ENCODE data around the gene CEP63.
A peak's percentile ranks its signal among the peaks of the same experiment; 100 is the strongest.
"Not testable (repeated sequence)": the region's sequence is repeated elsewhere in the genome, so short reads cannot be mapped to it uniquely, and the experiment has no call there.

Gene CEP63

DNA sequence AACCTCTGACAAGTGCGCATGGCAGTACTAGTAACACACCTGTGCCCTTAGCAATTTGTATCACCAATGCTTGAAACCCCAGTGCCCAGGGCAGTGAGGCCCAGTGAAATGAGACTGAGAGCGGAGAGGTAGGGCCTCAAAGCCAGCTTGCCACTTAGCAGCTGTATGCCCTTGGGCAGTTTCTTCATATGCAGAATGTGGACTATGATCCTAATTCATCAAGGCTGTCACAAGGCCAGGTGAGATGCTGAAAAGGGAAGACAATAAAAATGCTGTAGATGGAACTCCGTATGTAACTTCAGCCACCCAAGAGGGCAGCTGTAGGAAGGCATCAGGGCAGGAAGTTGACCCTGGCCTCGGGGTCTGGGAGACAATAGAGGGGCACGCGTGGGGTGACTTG is 90.6 kb downstream of the CEP63 start:
- no peak for DNase-seq (ENCODE audit: low read depth in 2 of 2)

- DNase-seq (ENCODE audit: low read depth in 2 of 2): no peak
These were observed 91.0 kb downstream of the CEP63 start for GRCh38 chr3:134576831-134577230.

DNA sequence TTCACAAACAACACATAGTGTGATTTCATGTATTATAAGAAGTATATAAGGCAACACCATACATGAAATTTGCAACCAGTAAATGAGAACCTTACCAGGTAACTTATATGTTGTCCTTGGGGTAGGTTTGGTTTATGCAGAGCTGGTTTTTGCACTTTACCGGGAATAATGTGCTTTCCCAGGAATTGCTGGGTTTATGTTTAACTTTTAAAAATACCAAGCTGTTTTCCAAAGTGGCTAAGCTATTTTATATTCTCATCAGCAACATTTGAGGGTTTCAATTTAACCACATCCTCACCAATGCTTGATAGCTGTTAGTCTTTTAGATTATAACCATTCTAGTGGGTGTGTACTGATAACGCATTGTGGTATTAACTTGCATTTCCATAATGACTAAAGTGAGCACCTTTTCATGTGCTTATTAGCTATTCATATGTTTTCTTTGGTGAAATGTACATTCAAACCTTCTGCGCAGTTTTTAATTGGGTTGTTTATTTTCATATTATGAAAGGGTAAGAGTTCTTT is 93.3 kb downstream of the CEP63 start:
- no peak for DNase-seq (ENCODE audit: low read depth in 2 of 2)

GRCh38 chr3:134590766-134591165 is 104.9 kb downstream of the CEP63 start:
- no peak for DNase-seq (ENCODE audit: low read depth in 2 of 2)

DNA sequence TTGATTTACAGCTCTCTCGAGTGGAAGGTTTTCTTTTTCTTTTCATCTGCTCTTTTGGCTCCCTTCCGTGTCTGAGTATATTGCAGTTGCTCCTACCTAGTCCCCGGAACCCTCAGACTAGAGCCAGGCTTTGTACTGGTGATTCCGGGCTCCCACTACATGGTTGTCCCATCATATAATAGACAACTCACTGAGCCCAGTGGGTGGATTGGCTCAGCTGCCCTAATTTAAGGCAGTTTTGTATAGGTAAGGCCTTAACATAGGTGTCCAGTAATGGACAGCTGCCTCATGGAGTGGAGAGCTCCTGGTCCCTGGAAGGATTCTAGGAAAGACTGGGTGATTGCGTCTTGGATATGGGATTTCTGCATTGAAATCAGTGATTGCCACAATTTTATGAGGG is 106.9 kb downstream of the CEP63 start:
- no peak for DNase-seq (ENCODE audit: low read depth in 2 of 2)

DNA sequence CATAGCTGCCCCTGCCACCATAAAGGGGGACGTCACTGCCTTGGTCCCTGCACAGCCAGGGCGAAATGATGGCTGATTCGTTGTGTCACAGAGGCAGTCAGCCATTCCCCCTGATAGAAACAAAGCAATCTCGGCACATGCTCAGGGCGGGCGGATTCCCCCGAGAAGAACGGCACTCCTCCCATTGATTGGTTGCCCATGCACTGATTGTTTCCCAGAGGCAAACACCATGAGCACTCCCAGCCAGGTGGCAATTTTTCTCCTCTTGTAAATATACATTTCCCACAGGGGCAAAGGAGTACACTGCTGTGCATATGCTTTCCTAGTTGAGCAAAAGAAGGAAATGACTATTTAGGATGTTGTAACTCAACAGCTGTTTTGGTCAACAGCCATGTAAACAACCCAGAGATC is 108.5 kb downstream of the CEP63 start:
- no peak for DNase-seq (ENCODE audit: low read depth in 2 of 2)

DNA sequence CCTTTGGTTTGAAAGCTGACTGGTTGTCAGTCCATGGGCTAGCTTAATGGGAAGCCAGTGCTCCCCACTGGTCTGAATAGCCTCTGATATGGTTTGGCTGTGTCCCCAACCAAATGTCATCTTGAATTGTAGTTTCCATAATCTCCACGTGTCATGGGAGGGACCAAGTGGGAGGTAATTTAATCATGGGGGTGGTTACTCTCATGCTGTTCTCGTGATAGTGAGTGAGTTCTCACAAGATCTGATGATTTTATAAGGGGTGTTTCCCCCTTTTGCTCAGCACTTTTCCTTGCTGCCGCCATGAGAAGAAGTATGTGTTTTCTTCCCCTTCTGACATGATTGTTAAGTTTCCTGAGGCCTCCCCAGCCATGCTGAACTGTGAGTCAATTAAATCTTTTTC is 109.1 kb downstream of the CEP63 start:
- DNase-seq (ENCODE audit: low read depth in 2 of 2): not testable (repeated sequence)

GRCh38 chr3:134597390-134597970 is 111.6 kb downstream of the CEP63 start:
- DNase-seq (ENCODE audit: low read depth in 2 of 2): no peak

GRCh38 chr3:134598763-134599545 is 113.1 kb downstream of the CEP63 start:
- no peak for DNase-seq (ENCODE audit: low read depth in 2 of 2)

DNA sequence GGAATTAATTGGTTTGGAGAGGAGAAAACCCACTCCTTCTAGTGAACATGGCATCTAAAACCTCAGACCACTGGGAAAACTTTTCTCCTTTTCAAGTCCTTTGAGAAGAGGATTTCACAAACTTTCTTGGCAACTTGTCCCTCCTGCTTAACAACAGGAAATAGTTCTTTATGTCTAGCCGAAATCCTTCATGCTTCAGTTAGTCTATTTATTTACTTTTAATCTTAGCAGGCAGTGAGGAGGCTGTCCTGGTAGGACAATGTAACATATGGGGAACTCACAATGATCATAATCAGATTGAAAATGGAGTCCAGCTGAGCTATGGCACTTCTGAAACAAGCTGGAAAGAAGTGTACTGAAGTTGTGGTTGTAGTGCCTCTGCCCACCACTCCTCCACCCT is 114.3 kb downstream of the CEP63 start:
- DNase-seq (ENCODE audit: low read depth in 2 of 2): no peak

DNA sequence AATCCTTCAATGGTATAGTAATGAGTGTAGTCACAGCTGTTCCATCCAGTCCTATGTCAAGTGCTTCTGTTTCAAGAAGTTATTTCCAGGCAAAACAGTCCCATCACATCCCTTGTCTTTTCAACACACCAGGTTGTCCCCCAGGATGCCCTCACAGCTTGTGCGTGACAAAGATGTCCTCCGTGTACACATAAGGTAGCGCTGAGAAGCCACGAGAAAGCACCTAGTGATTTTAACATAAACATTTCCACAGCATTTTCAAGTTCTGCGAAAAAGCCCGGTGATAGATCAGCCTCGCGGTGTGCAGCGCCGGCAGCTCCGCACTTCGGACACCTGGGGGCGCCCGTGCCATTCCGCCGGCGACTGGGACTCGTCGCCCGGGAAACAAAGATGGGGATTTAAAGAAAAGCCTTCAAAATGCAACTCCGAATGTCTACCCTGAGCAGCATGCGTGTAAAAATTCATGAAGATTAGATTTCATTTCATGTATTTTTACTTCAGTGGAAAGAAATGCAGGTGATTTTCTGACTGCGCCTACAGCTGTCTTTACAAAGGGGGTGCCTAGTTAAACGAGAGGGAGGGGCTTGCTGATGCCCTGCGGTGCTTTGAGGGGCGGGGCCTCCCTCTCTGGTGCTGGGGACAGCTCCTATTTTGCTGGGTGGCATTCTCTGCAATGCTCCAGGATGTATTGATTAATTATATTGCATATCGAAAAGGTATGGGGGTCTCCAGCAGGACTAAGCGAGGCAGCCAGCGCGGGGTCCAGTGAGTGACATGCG is 115.0 kb downstream of the CEP63 start:
- peak in 1 of 2 donors; percentile 20 for DNase-seq (ENCODE audit: low read depth in 2 of 2)

DNA sequence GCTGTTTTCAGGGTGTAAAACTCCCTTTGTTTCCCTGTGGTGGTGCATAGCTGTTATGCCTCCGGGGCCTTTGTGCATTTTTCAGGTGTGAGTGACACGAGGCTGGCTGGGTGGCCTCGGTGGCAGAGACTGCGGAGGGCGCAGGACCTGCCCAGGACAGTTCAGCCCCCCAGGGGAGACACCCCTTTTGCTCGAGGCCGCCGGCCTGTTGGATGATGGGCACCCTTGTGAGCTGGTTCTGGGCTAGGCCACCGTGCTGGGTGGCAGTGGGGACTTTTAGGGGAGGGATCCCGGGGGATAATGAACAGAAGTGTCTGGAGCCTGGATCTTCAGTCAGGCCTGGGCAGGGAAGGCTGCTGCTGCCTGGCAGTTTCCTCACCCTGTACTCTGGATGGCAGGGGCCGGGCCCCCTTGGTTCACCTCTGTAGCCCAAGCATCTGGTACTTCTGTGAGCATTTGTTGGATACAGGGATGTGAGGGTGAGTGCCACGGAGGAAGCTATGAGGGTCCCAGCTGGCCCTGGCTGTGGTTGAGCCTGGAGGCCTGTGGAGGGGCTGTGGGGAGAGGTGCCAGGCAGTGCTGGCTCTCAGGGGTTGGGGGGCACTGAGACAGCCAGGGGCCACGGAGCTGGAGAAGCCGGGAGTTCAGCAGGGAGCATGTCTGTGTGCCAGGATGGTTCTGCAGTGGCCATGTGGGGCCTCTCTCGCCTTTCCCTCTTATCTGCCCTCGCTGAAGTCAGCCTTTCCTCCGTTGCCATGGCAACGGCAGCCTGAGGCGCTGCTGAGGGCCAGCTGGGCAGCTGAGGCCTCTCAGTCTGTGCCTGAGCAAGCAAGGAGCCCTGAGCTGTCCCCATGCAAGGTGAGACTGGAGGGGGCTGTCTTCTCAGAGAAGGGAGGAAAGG is 115.9 kb downstream of the CEP63 start:
- no peak for DNase-seq (ENCODE audit: low read depth in 2 of 2)

DNA sequence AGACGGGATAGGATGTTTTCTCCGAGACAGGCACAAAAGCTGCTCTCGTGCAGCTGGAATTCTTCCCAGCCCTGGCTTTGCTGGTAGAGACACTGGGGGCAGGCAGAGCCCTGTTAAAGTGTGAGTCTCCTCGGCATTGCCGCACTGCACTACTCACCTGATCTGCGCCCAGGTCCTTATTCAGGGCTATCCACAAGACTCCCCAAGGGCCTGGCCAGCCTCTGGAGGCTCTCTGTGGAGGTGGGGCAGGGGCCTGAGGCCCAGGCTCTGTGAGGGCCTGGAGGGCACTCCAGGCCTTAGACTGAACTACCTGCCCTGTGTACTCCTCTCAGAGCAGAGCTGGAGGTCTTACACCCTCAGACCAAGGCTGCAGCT is 116.6 kb downstream of the CEP63 start:
- DNase-seq (ENCODE audit: low read depth in 2 of 2): no peak

- DNase-seq (ENCODE audit: low read depth in 2 of 2): no peak
These were observed 117.6 kb downstream of the CEP63 start for GRCh38 chr3:134603480-134603879.

DNA sequence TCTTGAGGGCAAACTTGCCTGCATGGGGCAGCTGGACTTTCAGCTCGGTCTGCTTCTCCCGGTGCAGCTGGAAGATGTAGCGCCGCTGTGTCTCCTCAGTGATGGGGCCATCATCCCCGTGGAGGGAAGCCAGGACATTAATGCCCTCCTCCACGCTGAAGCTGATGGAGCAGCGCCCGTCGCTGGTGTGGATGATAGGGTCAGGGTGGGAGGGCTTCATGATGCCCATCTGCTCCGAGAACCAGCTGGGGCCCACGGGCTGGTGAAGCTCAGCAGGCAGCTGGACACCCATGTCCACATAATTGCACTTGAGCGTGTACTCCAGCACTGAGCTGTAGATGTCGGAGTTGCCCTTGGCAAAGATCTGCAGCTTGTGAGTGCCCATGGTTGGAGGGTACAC is 118.1 kb downstream of the CEP63 start:
- no peak for DNase-seq (ENCODE audit: low read depth in 2 of 2)

DNA sequence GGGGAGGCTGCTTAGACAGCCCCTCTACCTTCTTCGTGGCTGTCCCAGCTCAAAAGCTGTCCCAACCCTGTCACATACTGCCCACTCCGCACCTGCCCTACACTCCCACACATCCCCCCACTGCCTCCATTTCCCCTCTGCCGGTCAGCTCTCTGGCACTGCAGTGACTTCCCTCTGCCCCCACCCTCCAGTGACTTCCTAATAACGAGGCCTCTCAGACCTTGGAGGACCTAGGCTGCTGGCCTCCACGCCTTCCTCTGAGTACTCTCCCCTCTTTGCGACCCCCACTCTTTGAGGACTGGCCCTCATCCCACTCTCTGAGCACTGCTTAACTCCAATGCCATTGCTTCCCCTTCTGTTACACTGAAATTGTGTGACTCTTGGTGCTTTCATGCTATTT is 119.7 kb downstream of the CEP63 start:
- no peak for DNase-seq (ENCODE audit: low read depth in 2 of 2)

GRCh38 chr3:134606033-134607025 is 120.5 kb downstream of the CEP63 start:
- DNase-seq (ENCODE audit: low read depth in 2 of 2): no peak

GRCh38 chr3:134607054-134608022 is 121.5 kb downstream of the CEP63 start:
- no peak for DNase-seq (ENCODE audit: low read depth in 2 of 2)
